B cell (primary cell): ENCODE results near the gene ACSM6. TPM values are rescaled to one million over a fixed set of nuclear protein-coding genes. Genes with fewer than 3 reads are reported as not detected.

Experiments
- ATAC-seq: fragments of 200-7000 bp; cut with Tn5 transposase; one replicate; pipeline ENCODE4 v1.10.0; 2021; ENCODE audit warnings: low read depth, mild to moderate bottlenecking, moderate number of reproducible peaks, moderate library complexity
- CTCF ChIA-PET: fragments of 350-600 bp; sonication (Branson Sonifier 250); formaldehyde crosslinking; loops from one replicate; lab custom pipeline; 2021; ENCODE audit warnings: antibody characterized with exemption, inconsistent platforms; lab: Charles Lee
- POLR2A ChIA-PET: fragments of 350-600 bp; sonication (Branson Sonifier 250); formaldehyde crosslinking; loops from one replicate; lab custom pipeline; 2021; ENCODE audit warnings: antibody characterized with exemption; lab: Charles Lee
- DNase-seq: peaks from one replicate; pipeline ENCODE4 v3.0.0; 2013
- H2AFZ ChIP-seq: 2 replicates; pipeline ENCODE4 v1.6.1; 2012; ENCODE audit warnings: mild to moderate bottlenecking, low read depth, low read length; ENCODE audit not compliant: insufficient read depth, poor library complexity, severe bottlenecking
- H3K27ac ChIP-seq, 2 donors: 1 replicate in 1 of 2; 2 replicates in 1 of 2; pipeline ENCODE4 v1.5.1; 2012 to 2013; ENCODE audit warnings: low read length in 2 of 2, mild to moderate bottlenecking in 2 of 2, moderate library complexity in 1 of 2
- H3K27me3 ChIP-seq, 4 experiments: fragments of 200-600 bp in 1 of 4; sonication (generic) in 1 of 4; replicated peaks in 1 of 4; 1 replicate in 2 of 4; 2 replicates in 2 of 4; pipeline versions ENCODE4 v1.6.1 to v1.7.0; 2013 to 2016; ENCODE audit warnings: low read length in 3 of 4, mild to moderate bottlenecking in 2 of 4, mixed read lengths in 1 of 4, moderate library complexity in 1 of 4; ENCODE audit not compliant: insufficient read depth in 4 of 4, control insufficient read depth in 3 of 4; ENCODE audit errors: control extremely low read depth in 1 of 4
- H3K36me3 ChIP-seq, 2 experiments: replicated peaks in 1 of 2; 1 replicate in 1 of 2; 2 replicates in 1 of 2; pipeline versions ENCODE4 v1.6.1 to v1.7.1; 2013; ENCODE audit warnings: low read length in 1 of 2; ENCODE audit not compliant: insufficient read depth in 2 of 2, control insufficient read depth in 1 of 2; ENCODE audit errors: control extremely low read depth in 1 of 2, extremely low read depth in 1 of 2
- H3K4me1 ChIP-seq, 2 donors: fragments of 200-600 bp in 1 of 2; sonication (generic) in 1 of 2; 1 replicate in 1 of 2; 2 replicates in 1 of 2; pipeline versions ENCODE4 v1.5.1 to v1.6.1; 2013 to 2017; ENCODE audit warnings: low read length in 2 of 2; ENCODE audit not compliant: control insufficient read depth in 2 of 2, insufficient read depth in 2 of 2
- H3K4me2 ChIP-seq: replicated peaks from 2 replicates; pipeline ENCODE3; 2012; ENCODE audit warnings: mild to moderate bottlenecking, low read depth, low read length; ENCODE audit not compliant: poor library complexity, severe bottlenecking
- H3K4me3 ChIP-seq, 5 experiments: fragments of 200-600 bp in 1 of 5; sonication (generic) in 1 of 5; 1 replicate in 3 of 5; 2 replicates in 2 of 5; pipeline versions ENCODE4 v1.5.1 to v1.7.0; 2011 to 2016; ENCODE audit warnings: low read length in 4 of 5, mild to moderate bottlenecking in 4 of 5, low read depth in 2 of 5, control low read depth in 1 of 5, moderate library complexity in 1 of 5; ENCODE audit not compliant: insufficient read depth in 1 of 5; ENCODE audit errors: control extremely low read depth in 1 of 5, extremely low read depth in 1 of 5
- H3K79me2 ChIP-seq: fragments of 200-600 bp; sonication (generic); one replicate; pipeline ENCODE4 v1.6.0; 2016; ENCODE audit warnings: low read length; ENCODE audit not compliant: control insufficient read depth, insufficient read depth
- H3K9ac ChIP-seq: fragments of 200-600 bp; sonication (generic); 2 replicates; pipeline ENCODE4 v1.6.1; 2017; ENCODE audit warnings: mild to moderate bottlenecking, low read length, moderate library complexity
- H3K9me3 ChIP-seq, 3 donors: one replicate each; pipeline versions ENCODE4 v1.6.1 to v1.7.1; 2013; ENCODE audit warnings: low read length in 2 of 3; ENCODE audit not compliant: control insufficient read depth in 2 of 3, insufficient read depth in 1 of 3; ENCODE audit errors: control extremely low read depth in 1 of 3
- H4K20me1 ChIP-seq: 2 replicates; pipeline ENCODE4 v1.6.0; 2012; ENCODE audit warnings: mild to moderate bottlenecking, low read length; ENCODE audit not compliant: insufficient read depth, control insufficient read depth, poor library complexity, severe bottlenecking
- H3K27ac Mint-ChIP-seq: one replicate; pipeline ENCODE4 v1.8.0; 2021; ENCODE audit warnings: mixed read lengths
- H3K27me3 Mint-ChIP-seq: one replicate; pipeline ENCODE4 v1.8.0; 2021; ENCODE audit warnings: mixed read lengths
- H3K4me1 Mint-ChIP-seq: one replicate; pipeline ENCODE4 v1.8.0; 2021; ENCODE audit warnings: mixed read lengths
- H3K4me3 Mint-ChIP-seq: one replicate; pipeline ENCODE4 v1.8.0; 2021; ENCODE audit warnings: mixed read lengths
- H3K9me3 Mint-ChIP-seq: one replicate; pipeline ENCODE4 v1.8.0; 2022; ENCODE audit warnings: mixed read lengths; ENCODE audit not compliant: insufficient read depth
- EZH2 ChIP-seq: IDR thresholded peaks from 2 replicates; pipeline ENCODE4 v1.6.1; 2012; ENCODE audit warnings: borderline replicate concordance, low read depth, mild to moderate bottlenecking, moderate library complexity, low read length; ENCODE audit not compliant: insufficient read depth, poor library complexity, severe bottlenecking
- WGBS: methylation state at CpG from one replicate; pipeline ENCODE4 v1.1.5; 2013; ENCODE audit warnings: missing lambda C conversion rate; ENCODE audit not compliant: insufficient coverage; 5-methylcytosine and 5-hydroxymethylcytosine counted together
- intact Hi-C: fragments of 100-400 bp; cut with micrococcal nuclease; formaldehyde crosslinking; loops from one replicate; pipeline ENCODE4 v1.10.0; 2022
- polyA plus RNA-seq: library from polyadenylated mRNA; depleted of rRNA; stranded (reverse); fragments of >200 nt; gene quantifications from 2 replicates; pipeline ENCODE4 v1.2.3, GENCODE V29; 2012
- total RNA-seq, 2 donors: library from RNA; stranded (reverse); fragments of 120-200 nt in 1 of 2; gene quantifications; 1 replicate in 1 of 2; 2 replicates in 1 of 2; pipeline versions ENCODE4 v1.2.3 to v1.2.4, GENCODE V29; 2013 to 2022
- TF ChIP-seq, protein P1 (sequence below): fragments of 200-600 bp; IDR thresholded peaks from one replicate; pipeline ENCODE4 v1.8.0; 2022; ENCODE audit warnings: antibody characterized with exemption, mild to moderate bottlenecking

ACSM6 gene
- total and polyA plus RNA-seq, 2 donors (not counting 1 experiment from before 2014, with no cell fraction given), result not detected

DNA sequence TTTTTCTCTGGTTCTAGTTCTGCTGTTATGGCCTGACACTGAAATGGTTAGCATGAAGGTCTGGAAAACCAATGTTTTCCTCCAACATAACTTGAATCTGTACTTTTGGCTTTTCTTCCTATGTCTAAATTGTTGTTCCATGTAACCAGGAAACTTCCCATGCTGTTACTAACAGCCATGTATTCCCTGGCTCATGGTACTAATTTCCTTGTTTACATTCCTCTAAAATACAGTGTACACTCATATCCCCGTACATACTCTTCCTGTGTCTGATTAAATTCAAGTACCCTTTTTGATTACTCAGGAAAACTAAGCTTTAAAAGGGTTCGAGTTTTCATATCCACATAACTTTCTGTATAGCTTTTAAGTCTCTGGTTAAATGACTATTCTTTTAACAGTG, 12.3 kb upstream of the ACSM6 start:
- H3K79me2 ChIP-seq, result no peaks in the 10 kb centered on the region
- Mint-ChIP-seq H3K4me3 (no peak overlapping the region), H3K9me3 (no peaks in the 10 kb centered on the region), H3K27ac (no peak overlapping the region), H3K4me1 (peaks cover 7% of the 10 kb centered on the region), H3K27me3 (no peaks in the 10 kb centered on the region)
- DNase-seq, result no peak
- no peak for ATAC-seq
- intact Hi-C loops, result loop anchor here (2.0 to 5.0 kb wide), 3 partner anchors 55 to 116 kb away; no protein-coding TSS in a partner anchor
- no peaks in the 10 kb centered on the region for H3K36me3 ChIP-seq
- ChIA-PET POLR2A (no interaction called here), CTCF (interaction anchor here (3.0 to 3.7 kb wide), 2 partner anchors 62 to 182 kb away, joined by 16 to 27 read pairs; no protein-coding TSS in a partner anchor)
- no peak overlapping the region for H2AFZ ChIP-seq
- H3K4me3 ChIP-seq, result no peak overlapping the region
- WGBS, result no CpG with 5 or more reads among the region's 2 CpGs
- no peak overlapping the region for H3K9ac ChIP-seq
- H3K27ac ChIP-seq, result no peak overlapping the region
- H3K27me3 ChIP-seq, result no peaks in the 10 kb centered on the region
- H3K4me1 ChIP-seq, result peaks cover 0 to 7% of the 10 kb centered on the region in 2 donors
- H3K4me2 ChIP-seq, result no peak overlapping the region
- H3K9me3 ChIP-seq, result peaks cover 0 to 1% (median 0%) of the 10 kb centered on the region in 3 donors
- no peaks in the 10 kb centered on the region for H4K20me1 ChIP-seq
- no peak for TF ChIP-seq EZH2
- TF ChIP-seq, protein P1, sequence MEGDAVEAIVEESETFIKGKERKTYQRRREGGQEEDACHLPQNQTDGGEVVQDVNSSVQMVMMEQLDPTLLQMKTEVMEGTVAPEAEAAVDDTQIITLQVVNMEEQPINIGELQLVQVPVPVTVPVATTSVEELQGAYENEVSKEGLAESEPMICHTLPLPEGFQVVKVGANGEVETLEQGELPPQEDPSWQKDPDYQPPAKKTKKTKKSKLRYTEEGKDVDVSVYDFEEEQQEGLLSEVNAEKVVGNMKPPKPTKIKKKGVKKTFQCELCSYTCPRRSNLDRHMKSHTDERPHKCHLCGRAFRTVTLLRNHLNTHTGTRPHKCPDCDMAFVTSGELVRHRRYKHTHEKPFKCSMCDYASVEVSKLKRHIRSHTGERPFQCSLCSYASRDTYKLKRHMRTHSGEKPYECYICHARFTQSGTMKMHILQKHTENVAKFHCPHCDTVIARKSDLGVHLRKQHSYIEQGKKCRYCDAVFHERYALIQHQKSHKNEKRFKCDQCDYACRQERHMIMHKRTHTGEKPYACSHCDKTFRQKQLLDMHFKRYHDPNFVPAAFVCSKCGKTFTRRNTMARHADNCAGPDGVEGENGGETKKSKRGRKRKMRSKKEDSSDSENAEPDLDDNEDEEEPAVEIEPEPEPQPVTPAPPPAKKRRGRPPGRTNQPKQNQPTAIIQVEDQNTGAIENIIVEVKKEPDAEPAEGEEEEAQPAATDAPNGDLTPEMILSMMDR, result no peak
